GM12878 (cell line): Measurements from ENCODE around the gene ASPHD1. TPM values are rescaled to one million over a fixed set of nuclear protein-coding genes. Genes with fewer than 3 reads are reported as not detected.

Source experiments
- ATAC-seq: fragments of 200-7000 bp; cut with Tn5 transposase; 3 replicates; pipeline ENCODE4 v1.9.1; 2020; ENCODE audit warnings: mild to moderate bottlenecking, moderate library complexity
- BruUV-seq: library from RNA; stranded (reverse); fragments of 400-500 nt; replicated peaks from 2 replicates; lab custom pipeline; 2021; lab: Mats Ljungman, UMichigan
- CTCF ChIA-PET: fragments of 300-600 bp; sonication (Branson Sonifier 250); formaldehyde crosslinking; extraction: SDS; loops from one replicate; lab custom pipeline; 2021; ENCODE audit warnings: inconsistent platforms; lab: Yijun Ruan, JAX
- POLR2A ChIA-PET: fragments of 350-600 bp; formaldehyde crosslinking; extraction: SDS; loops from one replicate; lab custom pipeline; 2021; ENCODE audit warnings: inconsistent platforms; lab: Charles Lee
- RAD21 ChIA-PET: fragments of 300-600 bp; sonication (Branson Sonifier 250); formaldehyde crosslinking; loops from one replicate; lab custom pipeline; 2023; ENCODE audit warnings: antibody characterized with exemption; ENCODE audit not compliant: unreplicated experiment; lab: Charles Lee
- SMC1A ChIA-PET: fragments of 300-600 bp; sonication (Branson Sonifier 250); formaldehyde crosslinking; loops from one replicate; lab custom pipeline; 2023; ENCODE audit not compliant: unreplicated experiment, uncharacterized antibody; lab: Charles Lee
- DNase-seq: peaks from one replicate; pipeline ENCODE4 v3.0.0-alpha.2; 2011; ENCODE audit warnings: low read depth, low spot score
- FAIRE-seq: peaks from 3 replicates; lab custom pipeline; 2011; peaks lifted over from hg19 to GRCh38; lab: Jason Lieb, UNC
- H2AFZ ChIP-seq: 2 replicates; pipeline ENCODE4 v1.6.0; 2011; ENCODE audit warnings: low read depth, low read length, control low read depth; ENCODE audit not compliant: control insufficient read depth
- H3K27ac ChIP-seq: 2 replicates; pipeline ENCODE4 v1.5.1; 2011; ENCODE audit warnings: control low read depth; ENCODE audit not compliant: control insufficient read depth, insufficient read depth
- H3K27me3 ChIP-seq, 2 experiments: replicated peaks in 1 of 2; 2 replicates each; pipeline versions ENCODE4 v1.6.0 to v1.6.1; 2011; ENCODE audit warnings: low read length in 1 of 2; ENCODE audit not compliant: control insufficient read depth in 2 of 2, insufficient read depth in 2 of 2
- H3K36me3 ChIP-seq, 2 experiments: 2 replicates each; pipeline ENCODE4 v1.5.1; 2011; ENCODE audit warnings: low read length in 1 of 2; ENCODE audit not compliant: control insufficient read depth in 2 of 2, insufficient read depth in 2 of 2
- H3K4me1 ChIP-seq: 2 replicates; pipeline ENCODE4 v1.6.1; 2011; ENCODE audit warnings: mild to moderate bottlenecking, low read length, moderate library complexity, mixed read lengths; ENCODE audit not compliant: control insufficient read depth, insufficient read depth
- H3K4me2 ChIP-seq: 2 replicates; pipeline ENCODE4 v1.6.0; 2011; ENCODE audit warnings: control low read depth; ENCODE audit not compliant: control insufficient read depth, insufficient read depth
- H3K4me3 ChIP-seq: fragments of 200-600 bp; sonication (generic); 2 replicates; pipeline ENCODE4 v1.5.1; 2016
- H3K79me2 ChIP-seq: 2 replicates; pipeline ENCODE4 v1.6.0; 2011; ENCODE audit warnings: low read length; ENCODE audit not compliant: control insufficient read depth, insufficient read depth
- H3K9ac ChIP-seq: 2 replicates; pipeline ENCODE4 v1.8.0; 2011; ENCODE audit warnings: low read length, control low read depth, mixed read lengths; ENCODE audit not compliant: control insufficient read depth, insufficient read depth
- H3K9me3 ChIP-seq: replicated peaks from 3 replicates; pipeline ENCODE4 v1.5.1; 2011; ENCODE audit warnings: mild to moderate bottlenecking, low read length; ENCODE audit not compliant: control insufficient read depth, insufficient read depth
- H4K20me1 ChIP-seq: 2 replicates; pipeline ENCODE4 v1.6.0; 2011; ENCODE audit not compliant: control insufficient read depth, insufficient read depth
- DPF2 ChIP-seq: fragments of 450-650 bp; IDR thresholded peaks from 2 replicates; pipeline ENCODE4 v1.6.1; 2017; ENCODE audit warnings: mild to moderate bottlenecking
- JUND ChIP-seq: IDR thresholded peaks from 2 replicates; pipeline ENCODE4 v1.6.1; 2012; ENCODE audit warnings: low read depth, mild to moderate bottlenecking, low read length, improper control_type of control experiment, moderate library complexity
- MAX ChIP-seq: IDR thresholded peaks from 2 replicates; pipeline ENCODE4 v1.6.1; 2012; ENCODE audit warnings: low read depth, low read length, improper control_type of control experiment
- NBN ChIP-seq: fragments of 450-650 bp; IDR thresholded peaks from 2 replicates; pipeline ENCODE4 v1.6.1; 2016
- NR2C1 ChIP-seq: fragments of 450-650 bp; IDR thresholded peaks from 2 replicates; pipeline ENCODE4 v1.6.1; 2017; ENCODE audit warnings: antibody characterized with exemption, mild to moderate bottlenecking, moderate library complexity
- PKNOX1 ChIP-seq: fragments of 450-650 bp; IDR thresholded peaks from 2 replicates; pipeline ENCODE4 v1.6.1; 2016; ENCODE audit warnings: mild to moderate bottlenecking
- POLR2AphosphoS2 ChIP-seq: IDR thresholded peaks from 2 replicates; pipeline ENCODE4 v1.6.1; 2011; ENCODE audit warnings: low read depth, mild to moderate bottlenecking, low read length, improper control_type of control experiment, moderate library complexity
- RAD21 ChIP-seq: IDR thresholded peaks from 2 replicates; pipeline ENCODE4 v1.6.1; 2011; ENCODE audit warnings: mild to moderate bottlenecking, low read depth, low read length, moderate library complexity; ENCODE audit not compliant: insufficient read depth
- ZBTB11 ChIP-seq: fragments of 450-650 bp; formaldehyde crosslinking; IDR thresholded peaks from 2 replicates; pipeline ENCODE4 v1.5.0; 2022; ENCODE audit warnings: mild to moderate bottlenecking, missing genetic modification characterization
- ZNF207 ChIP-seq: fragments of 450-650 bp; IDR thresholded peaks from 2 replicates; pipeline ENCODE4 v1.6.1; 2014; ENCODE audit warnings: antibody characterized with exemption, mild to moderate bottlenecking, borderline replicate concordance
- ZNF592 ChIP-seq: fragments of 450-650 bp; IDR thresholded peaks from 2 replicates; pipeline ENCODE4 v1.6.1; 2017; ENCODE audit warnings: mild to moderate bottlenecking, moderate library complexity
- WGBS: methylation state at CpG from one replicate; pipeline ENCODE4 v1.1.6; 2016; ENCODE audit warnings: low lambda C conversion rate; ENCODE audit not compliant: insufficient replicate concordance, insufficient coverage; ENCODE audit errors: missing lambda C conversion rate; 5-methylcytosine and 5-hydroxymethylcytosine counted together
- in situ Hi-C: fragments of 300-500 bp; cut with MboI; formaldehyde crosslinking; loops from 9 replicates; pipeline ENCODE4 v1.14.3; 2018; ENCODE audit warnings: mixed read lengths
- intact Hi-C: fragments of 100-400 bp; cut with micrococcal nuclease; formaldehyde crosslinking; loops from one replicate; pipeline ENCODE4 v1.14.2; 2022; ENCODE audit not compliant: unreplicated experiment
- polyA plus RNA-seq, 11 experiments: library from polyadenylated mRNA; depleted of rRNA in 4 of 11; unstranded in 6 of 11; stranded (reverse) in 5 of 11; fragments of >200 nt; fragmentation: Nextera tagmentation in 4 of 11; fragmentation: Illumina TruSeq in 1 of 11; extraction: Ambion mirVana in 4 of 11; extraction: Trizol in 1 of 11; gene quantifications; 1 replicate in 1 of 11; 2 replicates in 10 of 11; pipeline versions ENCODE4 v1.2.1 to v1.2.3, GENCODE V29; 2011 to 2016; ENCODE audit warnings: inconsistent platforms in 2 of 11, missing spikeins in 2 of 11, low read depth in 1 of 11
- total RNA-seq, 4 experiments: library from RNA; depleted of rRNA in 3 of 4; stranded (reverse); fragments of >200 nt in 3 of 4; fragmentation: Illumina TruSeq in 1 of 4; extraction: Trizol in 1 of 4; gene quantifications; 2 replicates each; pipeline versions ENCODE4 v1.2.1 to v1.2.3, GENCODE V29; 2013 to 2021

Gene ASPHD1
- total and polyA plus RNA-seq, 10 of the 15 experiments (the other 5 are each of a cell fraction or from before 2014, with no cell fraction given), result not detected

- in situ Hi-C loops, result no loop called here
- ChIA-PET SMC1A (no interaction called here), CTCF (interaction anchor here (1.5 kb wide), 1 partner anchor 16 kb away, joined by 6 read pairs; no protein-coding TSS in a partner anchor), RAD21 (no interaction called here), POLR2A (interaction anchor here (1.5 kb wide), 1 partner anchor 43 kb away, joined by 6 read pairs; the partner anchor contains the start of gene MVP)
- Histone ChIP-seq H3K36me3 (peaks cover 0 to 3% of the 10 kb centered on the region in 2 experiments; a peak in 2 of 4 replicates), H4K20me1 (no peaks in the 10 kb centered on the region), H3K79me2 (peaks cover 7% of the 10 kb centered on the region), H3K4me1 (peaks cover 4% of the 10 kb centered on the region), H2AFZ (peak overlapping the region; percentile 100), H3K9ac (no peak overlapping the region), H3K27ac (no peak overlapping the region), H3K4me3 (0 out of 2 replicates have a peak overlapping the region, but pooled peaks have one; percentile 13), H3K4me2 (peak overlapping the region; percentile 80), H3K27me3 (0 out of 4 replicates have a peak, but pooled peaks cover 0 to 1% of the 10 kb centered on the region in 2 experiments), H3K9me3 (no peaks in the 10 kb centered on the region)
- FAIRE-seq, result no peak
- no peak for DNase-seq
- WGBS, result 42% methylated on average over 16 of the region's 16 CpGs
- no TSS peak for BruUV-seq
- ATAC-seq, result no peak
- intact Hi-C loops, result loop anchor here (5.0 to 10.0 kb wide), 2 partner anchors 41 to 61 kb away; partner anchors contain the start of genes KCTD13 and MVP
- TF ChIP-seq JUND (no peak), ZBTB11 (CRISPR knock-in tag) (no peak), MAX (no peak), RAD21 (peak; percentile 26; the same call in 1 of the 2 replicates), PKNOX1 (no peak), NR2C1 (no peak), POLR2AphosphoS2 (no peak), DPF2 (0 out of 2 replicates have a peak, but pooled peaks have one; percentile 5), ZNF207 (no peak), ZNF592 (no peak), NBN (peak; percentile 7; the same call in 1 of the 2 replicates)
Measured at GRCh38 chr16:29863669-29863984, 36.7 kb upstream of the ASPHD1 start.
